ENCODE data around the gene MTUS2. TPM values are rescaled to one million over a fixed set of nuclear protein-coding genes. Genes with fewer than 3 reads are reported as not detected.

MTUS2 gene
- total and polyA plus RNA-seq, 2 of the 8 experiments (the other 6 are each of a cell fraction or from before 2014, with no cell fraction given) = 0.18 to 0.80 TPM

DNA sequence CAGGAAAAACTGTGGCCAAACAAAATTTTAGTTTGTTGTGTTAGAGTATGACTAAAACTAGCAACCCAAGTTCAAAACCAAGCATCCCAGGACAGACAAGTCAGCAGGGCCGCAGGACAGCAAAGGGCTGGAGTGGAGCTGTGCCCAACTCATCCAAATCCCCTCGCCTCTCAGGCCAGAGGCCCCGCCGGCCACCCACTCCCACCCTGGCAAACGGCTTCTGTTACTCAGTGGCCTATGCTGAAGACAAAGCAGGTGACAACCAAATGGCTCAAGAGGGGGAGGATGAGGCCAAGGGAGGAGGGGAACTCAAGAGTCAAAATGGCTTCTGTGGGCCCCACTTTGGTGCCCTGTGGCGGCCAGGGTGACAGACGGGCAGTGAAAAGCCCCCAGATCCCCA is 705.6 kb downstream of the MTUS2 start (continued):
- TF ChIP-seq, protein P1, sequence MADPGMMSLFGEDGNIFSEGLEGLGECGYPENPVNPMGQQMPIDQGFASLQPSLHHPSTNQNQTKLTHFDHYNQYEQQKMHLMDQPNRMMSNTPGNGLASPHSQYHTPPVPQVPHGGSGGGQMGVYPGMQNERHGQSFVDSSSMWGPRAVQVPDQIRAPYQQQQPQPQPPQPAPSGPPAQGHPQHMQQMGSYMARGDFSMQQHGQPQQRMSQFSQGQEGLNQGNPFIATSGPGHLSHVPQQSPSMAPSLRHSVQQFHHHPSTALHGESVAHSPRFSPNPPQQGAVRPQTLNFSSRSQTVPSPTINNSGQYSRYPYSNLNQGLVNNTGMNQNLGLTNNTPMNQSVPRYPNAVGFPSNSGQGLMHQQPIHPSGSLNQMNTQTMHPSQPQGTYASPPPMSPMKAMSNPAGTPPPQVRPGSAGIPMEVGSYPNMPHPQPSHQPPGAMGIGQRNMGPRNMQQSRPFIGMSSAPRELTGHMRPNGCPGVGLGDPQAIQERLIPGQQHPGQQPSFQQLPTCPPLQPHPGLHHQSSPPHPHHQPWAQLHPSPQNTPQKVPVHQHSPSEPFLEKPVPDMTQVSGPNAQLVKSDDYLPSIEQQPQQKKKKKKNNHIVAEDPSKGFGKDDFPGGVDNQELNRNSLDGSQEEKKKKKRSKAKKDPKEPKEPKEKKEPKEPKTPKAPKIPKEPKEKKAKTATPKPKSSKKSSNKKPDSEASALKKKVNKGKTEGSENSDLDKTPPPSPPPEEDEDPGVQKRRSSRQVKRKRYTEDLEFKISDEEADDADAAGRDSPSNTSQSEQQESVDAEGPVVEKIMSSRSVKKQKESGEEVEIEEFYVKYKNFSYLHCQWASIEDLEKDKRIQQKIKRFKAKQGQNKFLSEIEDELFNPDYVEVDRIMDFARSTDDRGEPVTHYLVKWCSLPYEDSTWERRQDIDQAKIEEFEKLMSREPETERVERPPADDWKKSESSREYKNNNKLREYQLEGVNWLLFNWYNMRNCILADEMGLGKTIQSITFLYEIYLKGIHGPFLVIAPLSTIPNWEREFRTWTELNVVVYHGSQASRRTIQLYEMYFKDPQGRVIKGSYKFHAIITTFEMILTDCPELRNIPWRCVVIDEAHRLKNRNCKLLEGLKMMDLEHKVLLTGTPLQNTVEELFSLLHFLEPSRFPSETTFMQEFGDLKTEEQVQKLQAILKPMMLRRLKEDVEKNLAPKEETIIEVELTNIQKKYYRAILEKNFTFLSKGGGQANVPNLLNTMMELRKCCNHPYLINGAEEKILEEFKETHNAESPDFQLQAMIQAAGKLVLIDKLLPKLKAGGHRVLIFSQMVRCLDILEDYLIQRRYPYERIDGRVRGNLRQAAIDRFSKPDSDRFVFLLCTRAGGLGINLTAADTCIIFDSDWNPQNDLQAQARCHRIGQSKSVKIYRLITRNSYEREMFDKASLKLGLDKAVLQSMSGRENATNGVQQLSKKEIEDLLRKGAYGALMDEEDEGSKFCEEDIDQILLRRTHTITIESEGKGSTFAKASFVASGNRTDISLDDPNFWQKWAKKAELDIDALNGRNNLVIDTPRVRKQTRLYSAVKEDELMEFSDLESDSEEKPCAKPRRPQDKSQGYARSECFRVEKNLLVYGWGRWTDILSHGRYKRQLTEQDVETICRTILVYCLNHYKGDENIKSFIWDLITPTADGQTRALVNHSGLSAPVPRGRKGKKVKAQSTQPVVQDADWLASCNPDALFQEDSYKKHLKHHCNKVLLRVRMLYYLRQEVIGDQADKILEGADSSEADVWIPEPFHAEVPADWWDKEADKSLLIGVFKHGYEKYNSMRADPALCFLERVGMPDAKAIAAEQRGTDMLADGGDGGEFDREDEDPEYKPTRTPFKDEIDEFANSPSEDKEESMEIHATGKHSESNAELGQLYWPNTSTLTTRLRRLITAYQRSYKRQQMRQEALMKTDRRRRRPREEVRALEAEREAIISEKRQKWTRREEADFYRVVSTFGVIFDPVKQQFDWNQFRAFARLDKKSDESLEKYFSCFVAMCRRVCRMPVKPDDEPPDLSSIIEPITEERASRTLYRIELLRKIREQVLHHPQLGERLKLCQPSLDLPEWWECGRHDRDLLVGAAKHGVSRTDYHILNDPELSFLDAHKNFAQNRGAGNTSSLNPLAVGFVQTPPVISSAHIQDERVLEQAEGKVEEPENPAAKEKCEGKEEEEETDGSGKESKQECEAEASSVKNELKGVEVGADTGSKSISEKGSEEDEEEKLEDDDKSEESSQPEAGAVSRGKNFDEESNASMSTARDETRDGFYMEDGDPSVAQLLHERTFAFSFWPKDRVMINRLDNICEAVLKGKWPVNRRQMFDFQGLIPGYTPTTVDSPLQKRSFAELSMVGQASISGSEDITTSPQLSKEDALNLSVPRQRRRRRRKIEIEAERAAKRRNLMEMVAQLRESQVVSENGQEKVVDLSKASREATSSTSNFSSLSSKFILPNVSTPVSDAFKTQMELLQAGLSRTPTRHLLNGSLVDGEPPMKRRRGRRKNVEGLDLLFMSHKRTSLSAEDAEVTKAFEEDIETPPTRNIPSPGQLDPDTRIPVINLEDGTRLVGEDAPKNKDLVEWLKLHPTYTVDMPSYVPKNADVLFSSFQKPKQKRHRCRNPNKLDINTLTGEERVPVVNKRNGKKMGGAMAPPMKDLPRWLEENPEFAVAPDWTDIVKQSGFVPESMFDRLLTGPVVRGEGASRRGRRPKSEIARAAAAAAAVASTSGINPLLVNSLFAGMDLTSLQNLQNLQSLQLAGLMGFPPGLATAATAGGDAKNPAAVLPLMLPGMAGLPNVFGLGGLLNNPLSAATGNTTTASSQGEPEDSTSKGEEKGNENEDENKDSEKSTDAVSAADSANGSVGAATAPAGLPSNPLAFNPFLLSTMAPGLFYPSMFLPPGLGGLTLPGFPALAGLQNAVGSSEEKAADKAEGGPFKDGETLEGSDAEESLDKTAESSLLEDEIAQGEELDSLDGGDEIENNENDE (IDR thresholded peaks at IDR 0.05; ENCODE audit: insufficient replicate concordance, low read length) = no peak
- TF ChIP-seq GABPA (IDR thresholded peaks at IDR 0.05; ENCODE audit: borderline replicate concordance, insufficient read depth, low read length) (no peak), EP300 (IDR thresholded peaks at IDR 0.05; ENCODE audit: borderline replicate concordance in 1 of 2, low read depth in 2 of 2, low read length in 2 of 2) (no peak), CREB1 (IDR thresholded peaks at IDR 0.05) (no peak), ZNF274 (IDR thresholded peaks at IDR 0.05; ENCODE audit: borderline replicate concordance, extremely low read depth, low read length) (no peak), TAF7 (optimal IDR thresholded peaks at IDR 0.05; ENCODE audit: borderline replicate concordance, low read depth, low read length) (no peak)
